ENCODE data around the gene SPATA13.

Gene SPATA13

DNA sequence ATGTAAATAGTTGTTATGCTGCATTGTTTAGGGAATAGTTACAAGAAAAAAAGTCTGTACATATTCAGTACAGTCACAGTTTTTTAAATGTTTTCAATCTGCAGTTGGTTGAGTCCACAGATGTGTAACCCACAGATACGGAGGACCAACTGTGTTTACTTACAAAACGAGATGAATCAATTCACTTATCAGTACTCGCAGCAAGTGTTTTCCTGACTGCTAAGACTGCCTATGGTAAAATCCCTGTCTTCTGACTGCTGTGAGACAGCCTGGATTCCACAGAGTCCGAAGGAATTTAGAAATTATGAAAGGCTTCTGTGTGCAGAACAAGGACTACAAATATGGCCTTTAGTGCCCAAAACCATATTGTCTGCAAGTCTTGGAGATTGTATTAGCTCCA is 103.1 kb downstream of the SPATA13 start:
- FAIRE-seq, result no peak

DNA sequence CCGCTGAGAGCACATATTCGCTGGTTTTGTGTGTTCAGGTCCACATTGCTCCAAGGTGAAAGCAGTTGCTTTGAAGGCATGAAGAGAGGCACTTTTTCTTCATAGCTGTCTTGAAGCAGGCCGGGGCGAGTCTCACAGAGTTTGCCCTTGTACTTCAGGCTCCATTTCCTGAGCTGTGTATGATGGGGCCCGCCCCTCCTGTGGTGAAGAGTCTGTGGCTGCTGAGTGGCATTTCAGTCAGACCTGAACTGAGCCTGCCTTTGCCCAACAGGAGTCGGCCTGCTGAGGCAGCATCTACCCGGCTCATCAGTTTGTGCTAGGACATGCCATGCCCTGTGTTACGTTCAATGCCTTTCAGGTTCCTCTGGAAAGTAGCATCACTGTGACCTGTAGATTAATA is 104.5 kb downstream of the SPATA13 start:
- FAIRE-seq, result no peak

DNA sequence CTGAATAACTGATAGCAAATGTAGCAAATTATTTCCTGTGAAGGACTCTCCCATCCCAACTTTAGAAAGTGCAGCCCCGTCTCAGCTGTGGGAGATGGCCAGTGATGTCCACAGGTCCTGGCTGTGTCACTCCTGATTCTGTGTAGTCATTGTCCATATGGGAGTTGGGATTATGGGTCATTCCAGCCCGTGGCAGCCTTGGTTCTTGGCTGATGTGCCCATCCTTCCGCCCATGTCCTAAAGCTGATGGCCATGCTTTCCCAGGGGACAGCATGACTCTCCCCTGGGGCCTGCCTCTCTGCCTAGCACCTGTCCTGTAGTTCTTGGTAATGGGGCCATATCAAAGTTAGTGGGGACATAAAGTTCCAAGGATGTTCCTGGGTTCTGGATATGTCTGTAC is 104.9 kb downstream of the SPATA13 start:
- no peak for FAIRE-seq

DNA sequence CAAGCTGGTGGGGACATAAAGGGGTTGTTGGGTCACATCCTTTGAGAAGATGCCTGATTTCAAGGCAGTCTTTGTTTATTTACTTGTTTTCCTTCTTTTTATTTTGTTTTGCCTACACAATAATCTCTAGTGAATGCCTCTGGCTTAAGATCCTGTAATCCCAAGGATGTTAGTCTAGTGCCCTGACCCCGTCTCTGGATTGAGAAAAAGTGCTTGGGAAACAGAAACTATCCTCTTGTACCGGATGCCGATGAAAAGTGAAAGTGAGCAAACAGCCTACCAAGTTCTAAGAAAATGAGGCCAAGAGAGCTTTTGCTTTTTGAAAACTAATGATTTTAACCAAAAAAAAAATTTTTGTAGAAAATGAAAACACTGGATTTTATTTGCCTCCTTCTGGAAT is 106.8 kb downstream of the SPATA13 start:
- no peak for FAIRE-seq

DNA sequence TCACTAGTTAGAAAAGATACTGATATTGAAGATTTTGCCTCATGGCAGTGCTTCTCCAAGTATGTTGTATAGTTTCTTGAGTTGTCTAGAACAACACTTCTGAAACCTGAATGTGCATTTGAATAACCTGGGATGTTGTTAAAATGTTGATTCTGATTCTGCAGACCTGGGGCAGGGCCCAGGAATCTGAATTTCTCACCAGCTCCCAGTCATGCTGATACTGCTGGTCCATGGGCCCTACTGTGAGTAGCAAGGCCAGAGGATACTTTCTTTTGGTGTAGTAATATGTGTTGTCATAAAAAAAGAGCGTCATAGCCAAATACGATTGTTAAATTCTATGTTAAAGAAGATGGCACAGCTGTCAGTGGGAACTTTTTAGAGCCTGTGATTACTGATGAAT is 107.3 kb downstream of the SPATA13 start:
- FAIRE-seq, result no peak

DNA sequence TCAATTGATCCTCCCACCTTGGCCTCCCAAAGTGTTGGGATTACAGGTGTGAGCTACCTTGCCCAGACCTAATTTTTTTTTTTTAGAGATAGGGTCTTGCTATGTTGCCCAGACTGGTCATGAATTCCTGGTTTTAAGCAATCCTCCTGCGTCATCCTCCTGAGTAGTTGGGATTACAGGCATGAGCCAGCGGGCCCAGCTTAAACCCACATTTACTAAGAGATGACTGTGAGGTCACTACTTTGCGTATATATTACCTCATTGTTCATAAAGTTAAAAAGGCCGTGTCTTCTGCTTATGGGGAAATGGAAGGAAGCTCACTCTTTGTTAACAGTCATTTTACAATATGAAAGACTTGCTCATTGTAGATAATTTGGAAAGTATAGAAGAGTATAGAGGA is 109.3 kb downstream of the SPATA13 start:
- FAIRE-seq, result no peak

DNA sequence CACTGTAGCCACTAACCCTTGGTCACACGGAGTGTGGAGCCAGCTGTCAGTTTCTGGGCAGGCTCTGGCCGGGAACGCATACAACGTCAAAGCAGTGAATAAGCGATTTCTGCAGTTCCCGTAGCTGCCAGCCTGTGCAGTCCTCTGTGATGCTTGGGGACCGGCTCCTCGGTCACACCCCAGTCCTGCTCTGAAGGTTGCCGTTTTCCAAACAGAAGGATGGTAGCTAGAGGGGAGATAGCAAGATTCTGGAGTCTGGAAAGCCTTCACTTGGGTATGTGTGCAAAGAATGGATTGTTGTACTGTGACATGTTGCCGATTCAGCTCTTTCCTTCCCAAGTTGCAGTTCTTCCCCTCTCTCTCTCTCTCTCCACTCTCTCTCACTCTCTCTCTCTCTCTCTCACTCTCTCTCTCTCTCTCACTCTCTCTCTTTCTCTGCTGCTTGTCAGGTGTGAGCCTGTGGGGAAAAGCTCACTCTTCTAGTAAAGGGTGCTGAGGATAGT is 110.2 kb downstream of the SPATA13 start:
- no peak for FAIRE-seq

DNA sequence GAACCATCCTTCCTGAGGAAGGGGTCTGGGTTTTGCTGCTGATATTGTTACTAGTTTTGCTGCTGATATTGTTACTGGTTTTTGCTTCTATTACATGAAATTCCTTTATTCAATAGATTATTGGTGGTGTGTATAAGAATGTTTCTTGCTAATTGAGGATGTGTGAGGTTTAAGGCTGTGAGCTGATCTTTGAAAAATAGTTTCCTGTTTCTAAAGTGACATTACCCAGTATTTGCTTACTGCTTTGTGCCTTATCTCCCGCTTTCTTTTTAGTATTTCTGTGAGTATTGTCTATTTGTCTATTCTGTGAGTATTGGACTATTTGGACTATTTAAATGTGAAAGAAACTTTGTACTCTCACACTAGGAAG is 110.7 kb downstream of the SPATA13 start:
- FAIRE-seq, result no peak

DNA sequence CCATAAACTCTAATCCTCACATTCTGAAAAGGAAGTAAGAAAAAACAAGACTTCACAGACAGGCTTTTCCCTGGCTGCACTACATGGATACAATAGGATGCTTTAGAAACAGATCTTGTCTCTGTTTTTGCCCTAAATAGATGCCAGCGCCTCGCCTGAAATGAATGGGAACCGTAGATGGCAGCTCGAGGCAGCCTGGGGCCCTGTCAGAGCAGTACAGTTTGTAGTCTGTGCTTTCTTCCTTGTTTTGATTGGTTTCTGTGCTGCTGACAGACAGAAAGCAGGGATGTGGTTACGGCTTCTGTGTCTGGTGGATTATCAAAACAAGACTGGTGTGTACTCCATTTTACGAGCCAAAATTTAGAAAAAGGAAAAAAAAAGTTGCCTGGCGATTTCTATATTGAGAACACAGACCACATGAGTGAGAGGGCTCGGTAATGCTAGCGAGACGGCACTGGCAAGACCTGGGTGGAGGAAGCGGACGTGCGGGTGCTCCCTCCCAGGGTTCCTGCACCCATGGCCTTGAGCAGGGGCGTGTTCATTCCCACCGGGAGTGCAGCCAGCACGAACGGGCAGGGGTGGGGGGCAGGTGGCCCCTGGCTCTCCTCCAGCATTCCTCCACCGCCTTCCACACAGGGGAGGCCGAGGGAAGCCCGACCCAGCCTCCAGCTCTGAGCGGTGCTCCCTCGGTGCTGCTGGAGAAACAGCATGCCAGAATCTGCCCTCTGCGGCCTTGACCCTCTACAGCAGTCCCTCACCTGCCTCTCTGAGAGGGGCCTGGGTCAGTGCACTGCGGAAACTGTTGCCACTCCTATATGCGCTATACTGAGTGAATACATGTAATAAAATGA is 111.3 kb downstream of the SPATA13 start:
- no peak for FAIRE-seq

DNA sequence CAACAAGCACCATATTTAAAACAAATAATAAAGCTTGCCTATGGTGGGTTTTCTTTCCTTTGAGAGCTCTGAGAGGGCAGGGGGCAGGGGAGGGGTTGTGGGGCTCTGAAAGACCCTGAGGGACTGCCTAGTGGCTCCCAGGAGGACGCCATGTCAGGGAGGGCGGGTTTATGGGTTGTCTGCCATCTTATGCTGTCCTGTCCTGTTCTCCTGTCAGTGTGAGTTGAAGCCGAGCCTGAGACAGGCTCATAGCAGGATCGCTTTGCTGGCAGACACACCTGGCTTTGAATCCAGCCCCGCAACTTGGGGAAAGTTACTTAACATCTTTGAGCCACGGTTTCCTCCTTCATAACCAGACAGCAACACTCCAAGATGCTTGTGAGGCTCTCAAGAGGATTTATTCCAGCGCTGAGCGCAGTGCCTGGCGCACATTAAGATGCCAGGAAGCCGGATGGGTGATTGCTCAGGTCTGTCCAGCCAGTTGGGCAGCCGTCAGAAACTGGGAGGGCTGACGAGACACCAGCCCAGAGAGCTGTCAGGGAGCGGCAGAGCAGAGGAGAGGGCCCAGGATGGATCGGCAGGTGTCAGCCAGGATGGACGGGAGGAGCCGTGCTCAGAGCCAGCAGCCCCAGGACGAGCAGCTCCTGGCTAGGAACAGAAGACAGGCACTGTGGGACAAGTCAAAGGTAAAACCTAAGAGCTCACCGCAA is 112.1 kb downstream of the SPATA13 start:
- no peak for FAIRE-seq

DNA sequence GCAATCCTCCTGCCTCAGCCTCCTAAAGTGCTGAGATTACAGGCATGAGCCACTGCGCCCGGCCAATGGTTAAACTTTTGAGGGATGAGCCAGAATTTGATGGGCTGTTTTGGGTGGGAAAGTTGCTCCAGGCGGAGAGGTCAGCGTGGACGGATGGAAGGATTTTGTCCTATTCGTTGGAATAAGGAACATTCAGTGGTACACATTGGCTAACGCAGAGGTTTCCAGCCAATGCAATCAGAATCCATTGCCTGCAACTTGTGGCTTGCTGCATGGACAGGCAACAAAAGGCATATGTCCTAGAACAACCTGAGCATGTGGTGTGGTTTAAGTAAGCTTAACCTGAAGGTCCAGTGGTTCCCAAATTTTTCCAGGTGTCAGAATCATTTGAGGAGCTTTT is 113.4 kb downstream of the SPATA13 start:
- no peak for FAIRE-seq

DNA sequence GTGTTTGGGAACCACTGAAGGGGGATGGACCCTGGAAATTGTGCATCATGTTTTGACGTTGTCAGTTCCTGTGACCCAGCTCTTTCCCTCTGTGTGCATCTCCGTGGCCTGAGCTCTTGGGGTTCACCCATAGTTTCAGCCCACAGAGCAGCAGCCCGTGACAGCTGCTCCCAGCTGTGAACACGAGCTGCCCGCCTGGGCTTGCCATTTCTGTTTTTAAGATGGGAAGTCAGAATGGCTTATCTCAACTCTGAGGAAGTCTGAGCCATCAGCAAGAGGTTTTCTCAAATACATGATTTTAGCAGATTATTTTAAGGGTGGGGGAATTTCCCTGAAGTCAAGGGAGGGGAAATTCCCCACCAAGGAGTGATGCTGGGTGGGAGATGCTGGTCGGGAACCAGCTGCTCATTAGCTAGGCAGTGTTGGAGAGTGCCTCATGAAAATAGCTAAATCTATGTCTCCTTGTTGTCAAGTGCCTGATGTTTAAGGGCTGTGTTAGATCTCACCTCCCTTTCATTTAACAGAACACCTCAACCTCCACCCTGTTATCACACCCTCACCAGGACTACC is 114.0 kb downstream of the SPATA13 start:
- no peak for FAIRE-seq

DNA sequence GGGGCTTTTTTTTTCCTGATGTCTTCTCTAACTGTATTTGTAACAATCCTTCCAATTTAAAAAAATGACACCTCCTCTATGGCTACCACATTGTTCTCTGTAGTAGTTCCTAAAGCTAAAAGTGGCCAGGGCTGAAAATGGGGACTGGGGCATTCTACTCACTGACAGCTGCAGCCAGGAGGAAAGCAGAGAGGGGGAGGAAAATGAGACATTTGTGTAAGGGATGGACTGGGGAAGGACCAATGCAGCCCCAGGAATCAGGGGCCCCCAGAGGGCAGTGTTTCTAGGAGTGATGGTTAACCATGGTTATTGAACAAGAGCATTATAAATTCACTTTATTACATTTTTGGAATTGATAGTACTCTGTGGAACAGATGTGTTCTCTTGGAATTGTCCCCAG is 114.5 kb downstream of the SPATA13 start:
- no peak for FAIRE-seq

DNA sequence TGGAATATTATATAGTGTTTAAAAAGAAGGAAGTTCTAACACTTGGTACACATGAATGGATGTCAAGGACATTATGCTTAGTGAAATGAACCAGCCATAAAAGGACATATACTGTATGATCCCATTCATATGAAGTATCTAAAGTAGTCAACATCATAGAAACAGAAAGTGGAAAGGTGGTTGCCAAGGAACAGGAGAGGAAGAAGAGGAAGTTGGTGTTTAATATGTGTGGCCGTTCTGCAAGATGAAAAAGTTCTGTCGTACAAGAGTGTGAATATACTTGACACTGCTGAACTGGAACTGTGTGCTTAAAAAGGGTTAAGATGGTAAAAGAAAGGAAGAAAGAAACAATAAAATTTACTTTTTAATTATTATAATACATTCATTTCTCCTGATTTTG is 115.8 kb downstream of the SPATA13 start:
- no peak for FAIRE-seq

DNA sequence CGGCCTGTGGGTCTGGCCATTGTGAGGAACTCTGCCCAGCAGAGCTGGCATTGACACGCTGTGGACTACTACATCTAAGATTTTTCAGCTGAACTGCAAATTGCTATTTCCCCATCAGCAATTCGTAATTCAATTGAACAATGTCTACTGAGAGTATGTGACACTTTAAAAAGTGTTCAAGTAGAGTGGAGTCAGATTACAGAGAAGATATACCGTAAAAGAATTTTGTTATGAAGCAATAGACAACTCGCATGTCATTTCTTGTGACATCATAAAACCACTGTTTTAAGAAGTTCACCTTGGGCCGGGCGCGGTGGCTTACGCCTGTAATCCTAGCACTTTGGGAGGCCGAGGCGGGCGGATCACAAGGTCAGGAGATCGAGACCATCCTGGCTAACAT is 116.3 kb downstream of the SPATA13 start:
- FAIRE-seq, result no peak

DNA sequence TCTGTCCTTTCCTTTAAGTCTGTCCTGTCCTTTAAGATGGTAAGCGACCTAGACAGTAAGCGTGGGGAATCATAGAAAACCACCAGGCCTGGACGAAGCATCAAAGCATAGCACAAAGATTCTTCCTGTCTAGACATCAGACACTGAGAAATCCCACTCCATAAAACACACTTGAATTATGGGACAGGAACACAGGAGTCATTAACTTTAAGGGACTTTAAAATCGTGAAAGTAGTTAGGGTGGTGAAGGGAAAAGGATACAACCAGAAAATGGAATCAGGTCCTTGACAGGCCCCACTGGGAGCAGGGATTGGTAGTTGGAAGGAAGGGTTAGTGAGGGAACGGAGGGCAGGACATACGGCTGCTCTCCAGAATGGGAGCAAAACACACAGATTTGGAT is 117.2 kb downstream of the SPATA13 start:
- FAIRE-seq, result no peak

DNA sequence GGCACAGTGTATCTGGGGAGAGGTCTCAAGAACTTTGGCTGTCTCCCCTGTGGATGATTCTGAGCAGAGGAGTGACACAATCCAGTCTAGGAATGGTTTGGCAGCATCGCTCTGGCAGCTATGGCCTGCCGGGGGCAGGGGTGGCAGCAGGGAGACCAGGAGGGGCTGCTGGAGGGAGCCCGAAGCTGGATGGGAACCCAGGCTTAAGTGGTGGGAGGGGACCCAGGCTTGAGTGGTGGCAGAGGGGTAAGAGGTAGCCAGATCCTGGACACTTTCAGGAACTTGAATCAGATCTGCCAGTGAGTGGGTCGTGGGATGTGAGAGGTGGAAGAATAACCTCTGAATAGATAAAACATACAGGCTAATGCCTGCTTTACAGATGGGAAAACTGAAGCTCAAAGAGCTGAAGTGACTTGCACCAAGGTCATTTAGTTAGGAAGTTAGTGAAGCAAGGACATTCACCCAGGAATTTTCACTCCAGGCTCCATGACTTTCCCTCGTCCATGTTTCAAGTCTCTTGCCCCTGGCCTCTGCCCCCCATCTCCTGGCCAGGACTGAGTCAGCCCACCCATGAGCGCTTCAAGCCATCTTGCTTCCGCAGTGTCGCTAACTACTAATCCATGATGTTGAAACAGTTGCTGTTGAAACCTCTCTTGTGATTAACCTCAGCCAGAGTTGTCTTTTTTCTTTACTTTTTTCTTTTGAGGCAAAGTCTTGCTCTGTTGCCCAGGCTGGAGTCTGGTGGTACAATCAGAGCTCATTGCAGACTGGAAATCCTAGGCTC is 119.0 kb downstream of the SPATA13 start:
- FAIRE-seq, result no peak

DNA sequence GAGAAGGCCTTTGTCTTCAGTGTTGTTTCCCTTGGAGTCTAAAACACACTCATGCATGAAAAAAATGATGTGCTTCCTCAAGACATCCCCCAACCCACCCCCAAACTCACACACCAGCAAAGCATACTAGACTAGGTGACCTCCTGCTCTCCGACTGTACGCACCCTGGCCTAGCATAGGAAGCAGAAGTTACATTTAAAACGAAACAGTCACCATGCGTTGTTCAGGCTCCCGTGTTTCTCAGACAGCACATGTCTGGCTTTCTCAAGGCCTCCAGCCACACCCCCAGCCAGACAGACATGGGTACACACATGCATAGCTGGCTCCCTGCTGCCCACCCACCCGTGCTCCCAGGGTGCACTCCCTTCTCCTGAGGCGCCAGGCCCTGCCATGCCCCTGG is 120.2 kb downstream of the SPATA13 start:
- no peak for FAIRE-seq

DNA sequence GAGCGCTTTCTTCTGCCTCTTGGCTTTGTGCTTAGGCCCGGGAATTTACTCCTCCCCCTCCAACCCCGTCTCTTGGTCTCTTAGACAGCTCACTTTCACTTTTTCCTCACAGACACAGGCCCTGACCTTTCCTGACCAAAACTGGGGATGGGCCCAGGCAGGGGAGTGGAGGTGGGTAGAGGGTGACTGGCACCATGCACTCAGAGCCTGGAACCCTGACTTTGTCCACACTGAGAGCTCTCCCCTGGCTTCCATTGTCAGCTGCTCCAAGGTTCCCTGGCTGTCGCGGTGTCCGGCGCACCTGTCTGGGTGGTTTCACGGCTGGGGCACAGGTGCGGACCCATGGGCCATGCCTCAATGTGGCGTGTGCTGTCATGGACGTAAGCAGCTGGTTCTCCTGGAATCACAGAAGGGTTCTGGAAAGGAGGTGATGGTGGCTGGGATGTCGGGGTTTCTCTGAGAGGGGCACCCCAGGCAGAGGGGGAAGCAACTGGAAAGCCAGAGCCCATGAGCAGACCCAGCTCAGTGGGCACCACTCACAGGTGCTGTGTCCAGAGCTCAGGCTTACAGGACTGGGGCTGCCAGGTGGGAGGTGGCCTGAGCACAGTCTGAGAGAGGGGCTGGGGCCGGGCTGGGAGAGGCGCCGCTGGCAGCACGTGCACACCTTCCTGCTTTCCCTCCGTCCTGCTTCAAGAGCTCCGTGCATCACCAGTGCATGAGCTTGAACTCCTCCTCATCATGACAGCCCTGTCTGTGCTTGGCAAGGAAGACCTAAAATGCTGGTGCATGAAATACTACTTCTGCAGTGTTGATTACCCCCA is 120.9 kb downstream of the SPATA13 start:
- no peak for FAIRE-seq

DNA sequence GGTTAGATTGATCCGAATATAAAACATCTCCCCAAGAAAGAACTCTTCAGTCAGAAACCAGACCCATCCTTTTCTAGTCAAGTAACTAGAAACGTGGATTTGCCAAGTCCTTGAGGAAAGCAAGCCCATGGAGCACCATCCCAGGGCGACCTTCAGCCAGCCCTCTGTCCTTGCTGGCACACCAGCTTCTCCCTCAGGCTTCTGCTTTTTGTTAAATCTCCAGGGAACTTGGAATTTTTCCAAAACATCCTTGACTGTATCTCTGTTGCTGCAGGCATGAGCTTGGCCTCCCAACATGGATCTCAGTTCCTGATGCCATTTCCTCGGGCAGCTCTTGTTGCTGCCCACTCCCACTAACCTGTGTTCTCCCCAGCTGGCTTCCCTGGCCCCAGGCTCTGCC is 121.7 kb downstream of the SPATA13 start:
- no peak for FAIRE-seq

DNA sequence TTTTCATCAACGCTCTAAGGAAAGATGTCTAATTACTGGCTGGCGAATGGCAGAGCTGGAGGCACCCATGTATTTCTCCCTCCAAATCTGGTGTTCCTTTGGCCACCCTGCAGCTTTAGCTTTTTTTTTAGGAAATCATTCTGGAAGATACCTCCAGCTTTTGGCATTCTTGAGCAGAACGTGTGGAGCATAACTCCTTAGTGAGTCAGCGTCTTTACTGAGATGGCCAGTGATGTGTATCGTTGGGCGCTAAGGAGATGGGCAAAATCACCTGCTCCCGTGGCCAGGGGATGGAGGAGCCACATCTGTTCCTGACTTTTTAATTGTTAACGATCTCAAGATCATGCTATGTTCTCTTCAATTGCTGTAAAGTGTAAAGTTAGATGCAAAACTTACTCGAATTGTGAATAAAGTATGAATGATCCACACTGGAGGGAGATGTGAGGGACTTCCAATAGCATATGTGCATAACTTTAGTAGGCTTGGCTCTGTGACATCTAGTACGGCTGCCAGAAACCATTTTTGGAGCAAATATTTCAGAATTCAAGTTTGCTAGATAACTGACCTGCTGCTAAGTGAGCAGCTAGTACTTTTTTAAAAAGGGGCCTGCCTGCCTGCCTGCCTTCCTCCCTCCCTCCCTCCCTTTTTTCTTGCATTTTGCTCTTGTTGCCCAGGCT is 124.5 kb downstream of the SPATA13 start:
- no peak for FAIRE-seq

DNA sequence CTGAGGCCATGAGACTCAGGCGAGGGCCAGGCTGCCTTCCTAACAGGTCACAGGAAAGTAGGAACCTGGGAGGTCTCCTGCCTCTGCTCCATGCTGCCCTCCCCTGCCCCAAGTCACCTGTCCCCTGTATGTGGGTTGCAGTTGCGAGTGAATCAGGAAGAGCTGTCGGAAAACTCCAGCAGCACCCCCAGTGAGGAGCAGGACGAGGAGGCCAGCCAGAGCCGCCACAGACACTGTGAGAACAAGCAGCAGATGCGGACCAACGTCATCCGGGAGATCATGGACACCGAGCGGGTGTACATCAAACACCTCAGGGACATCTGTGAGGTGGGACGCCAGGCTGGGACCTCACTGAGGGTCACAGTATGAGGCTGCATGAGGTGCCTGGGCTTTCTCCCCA is 126.1 kb downstream of the SPATA13 start:
- FAIRE-seq, result no peak

Data from TTC549 (cell line).